ENCODE data around the gene TMEM259. TPM values are rescaled to one million over a fixed set of nuclear protein-coding genes. Genes with fewer than 3 reads are reported as not detected.
A peak's percentile ranks its signal among the peaks of the same experiment; 100 is the strongest.

TMEM259 gene
- total and polyA plus RNA-seq, 2 of the 13 experiments (the other 11 are each of a cell fraction or from before 2014, with no cell fraction given), result 64.7 to 164 TPM

DNA sequence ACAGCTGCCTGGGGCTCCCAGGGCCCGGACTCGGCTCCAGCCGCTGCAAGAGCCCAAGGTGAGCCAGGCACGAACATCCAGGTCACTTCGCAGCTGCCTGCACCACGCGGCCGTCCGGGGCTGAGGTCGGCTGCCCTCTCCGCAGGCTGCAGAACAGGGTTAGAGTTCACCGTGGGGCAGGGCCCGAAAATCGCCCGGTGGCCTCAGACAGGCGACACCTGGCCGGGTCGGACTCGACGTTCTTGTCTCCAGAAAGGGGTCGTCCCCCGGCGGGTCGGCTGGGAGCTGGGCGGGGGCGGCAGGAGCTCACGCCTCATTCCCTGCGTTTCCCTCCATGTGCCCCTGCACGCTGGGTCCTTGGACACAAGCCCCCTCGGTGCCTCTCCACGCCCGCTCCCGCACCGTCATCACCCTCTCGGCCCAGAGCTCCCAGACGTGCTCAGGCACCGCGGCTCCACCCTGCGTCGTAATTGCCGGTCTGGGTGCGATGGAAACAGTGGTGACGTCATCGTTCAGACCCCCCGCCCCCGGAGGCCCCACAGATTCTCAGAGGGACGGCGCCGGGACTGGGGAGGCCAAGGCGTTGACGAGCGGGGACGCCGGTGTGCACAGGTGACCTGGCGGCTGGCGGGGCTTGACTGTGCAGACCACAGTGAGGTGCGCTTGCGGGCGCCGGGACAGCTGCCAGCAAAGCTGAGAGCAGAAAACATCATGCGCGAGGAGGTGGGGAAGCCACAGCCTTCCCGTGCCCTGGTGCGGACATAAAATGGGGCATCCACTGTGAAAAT lies 24.7 kb downstream of the TMEM259 start (continued):
- TF ChIP-seq, protein P1, sequence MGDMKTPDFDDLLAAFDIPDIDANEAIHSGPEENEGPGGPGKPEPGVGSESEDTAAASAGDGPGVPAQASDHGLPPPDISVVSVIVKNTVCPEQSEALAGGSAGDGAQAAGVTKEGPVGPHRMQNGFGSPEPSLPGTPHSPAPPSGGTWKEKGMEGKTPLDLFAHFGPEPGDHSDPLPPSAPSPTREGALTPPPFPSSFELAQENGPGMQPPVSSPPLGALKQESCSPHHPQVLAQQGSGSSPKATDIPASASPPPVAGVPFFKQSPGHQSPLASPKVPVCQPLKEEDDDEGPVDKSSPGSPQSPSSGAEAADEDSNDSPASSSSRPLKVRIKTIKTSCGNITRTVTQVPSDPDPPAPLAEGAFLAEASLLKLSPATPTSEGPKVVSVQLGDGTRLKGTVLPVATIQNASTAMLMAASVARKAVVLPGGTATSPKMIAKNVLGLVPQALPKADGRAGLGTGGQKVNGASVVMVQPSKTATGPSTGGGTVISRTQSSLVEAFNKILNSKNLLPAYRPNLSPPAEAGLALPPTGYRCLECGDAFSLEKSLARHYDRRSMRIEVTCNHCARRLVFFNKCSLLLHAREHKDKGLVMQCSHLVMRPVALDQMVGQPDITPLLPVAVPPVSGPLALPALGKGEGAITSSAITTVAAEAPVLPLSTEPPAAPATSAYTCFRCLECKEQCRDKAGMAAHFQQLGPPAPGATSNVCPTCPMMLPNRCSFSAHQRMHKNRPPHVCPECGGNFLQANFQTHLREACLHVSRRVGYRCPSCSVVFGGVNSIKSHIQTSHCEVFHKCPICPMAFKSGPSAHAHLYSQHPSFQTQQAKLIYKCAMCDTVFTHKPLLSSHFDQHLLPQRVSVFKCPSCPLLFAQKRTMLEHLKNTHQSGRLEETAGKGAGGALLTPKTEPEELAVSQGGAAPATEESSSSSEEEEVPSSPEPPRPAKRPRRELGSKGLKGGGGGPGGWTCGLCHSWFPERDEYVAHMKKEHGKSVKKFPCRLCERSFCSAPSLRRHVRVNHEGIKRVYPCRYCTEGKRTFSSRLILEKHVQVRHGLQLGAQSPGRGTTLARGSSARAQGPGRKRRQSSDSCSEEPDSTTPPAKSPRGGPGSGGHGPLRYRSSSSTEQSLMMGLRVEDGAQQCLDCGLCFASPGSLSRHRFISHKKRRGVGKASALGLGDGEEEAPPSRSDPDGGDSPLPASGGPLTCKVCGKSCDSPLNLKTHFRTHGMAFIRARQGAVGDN (CRISPR knock-in tag; IDR thresholded peaks at IDR 0.05), result peak; percentile 50
- peak; percentile 33; the same call in 1 of the 2 replicates for TF ChIP-seq ARID4A (CRISPR knock-in tag; IDR thresholded peaks at IDR 0.05; ENCODE audit: borderline replicate concordance)
- TF ChIP-seq ATF3 (CRISPR knock-in tag; IDR thresholded peaks at IDR 0.05), result peak; percentile 57
- peak; percentile 98 for TF ChIP-seq CREB1 (IDR thresholded peaks at IDR 0.05)
- no peak for TF ChIP-seq CREB1 (CRISPR knock-in tag; IDR thresholded peaks at IDR 0.05)
- TF ChIP-seq SAFB2 (CRISPR knock-in tag; IDR thresholded peaks at IDR 0.05; ENCODE audit: borderline replicate concordance, low read depth), result 0 out of 2 replicates have a peak, but pooled peaks have one; percentile 35
- TF ChIP-seq TFDP1 (CRISPR knock-in tag; IDR thresholded peaks at IDR 0.05; ENCODE audit: borderline replicate concordance), result 0 out of 2 replicates have a peak, but pooled peaks have one; percentile 11
- no peak for TF ChIP-seq ZNF710 (CRISPR knock-in tag; IDR thresholded peaks at IDR 0.05; ENCODE audit: borderline replicate concordance)
- 0 out of 2 replicates have a peak, but pooled peaks have one; percentile 28 for TF ChIP-seq ZNF296 (CRISPR knock-in tag; conservative IDR thresholded peaks at IDR 0.05)
- TF ChIP-seq, protein P2, sequence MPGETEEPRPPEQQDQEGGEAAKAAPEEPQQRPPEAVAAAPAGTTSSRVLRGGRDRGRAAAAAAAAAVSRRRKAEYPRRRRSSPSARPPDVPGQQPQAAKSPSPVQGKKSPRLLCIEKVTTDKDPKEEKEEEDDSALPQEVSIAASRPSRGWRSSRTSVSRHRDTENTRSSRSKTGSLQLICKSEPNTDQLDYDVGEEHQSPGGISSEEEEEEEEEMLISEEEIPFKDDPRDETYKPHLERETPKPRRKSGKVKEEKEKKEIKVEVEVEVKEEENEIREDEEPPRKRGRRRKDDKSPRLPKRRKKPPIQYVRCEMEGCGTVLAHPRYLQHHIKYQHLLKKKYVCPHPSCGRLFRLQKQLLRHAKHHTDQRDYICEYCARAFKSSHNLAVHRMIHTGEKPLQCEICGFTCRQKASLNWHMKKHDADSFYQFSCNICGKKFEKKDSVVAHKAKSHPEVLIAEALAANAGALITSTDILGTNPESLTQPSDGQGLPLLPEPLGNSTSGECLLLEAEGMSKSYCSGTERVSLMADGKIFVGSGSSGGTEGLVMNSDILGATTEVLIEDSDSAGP (CRISPR knock-in tag; IDR thresholded peaks at IDR 0.05; ENCODE audit: borderline replicate concordance), result peak; percentile 16; the same call in 1 of the 2 replicates
- peak; percentile 58; the same call in 1 of the 2 replicates for TF ChIP-seq HOXA3 (CRISPR knock-in tag; IDR thresholded peaks at IDR 0.05)
- peak; percentile 34; the same call in 1 of the 2 replicates for TF ChIP-seq PHF8 (CRISPR knock-in tag; IDR thresholded peaks at IDR 0.05)

Measured in HepG2 (cell line).